GM11168 (cell line): ENCODE data around the gene GPR32.
"Not testable (repeated sequence)": the region's sequence is repeated elsewhere in the genome, so short reads cannot be mapped to it uniquely, and the experiment has no call there.

Experiments used
- in situ Hi-C: fragments of 300-500 bp; cut with MboI; formaldehyde crosslinking; loops from one replicate; pipeline ENCODE4 v1.12.0; 2022; ENCODE audit warnings: low sequenced_read_pairs; ENCODE audit not compliant: unreplicated experiment

Gene GPR32

DNA sequence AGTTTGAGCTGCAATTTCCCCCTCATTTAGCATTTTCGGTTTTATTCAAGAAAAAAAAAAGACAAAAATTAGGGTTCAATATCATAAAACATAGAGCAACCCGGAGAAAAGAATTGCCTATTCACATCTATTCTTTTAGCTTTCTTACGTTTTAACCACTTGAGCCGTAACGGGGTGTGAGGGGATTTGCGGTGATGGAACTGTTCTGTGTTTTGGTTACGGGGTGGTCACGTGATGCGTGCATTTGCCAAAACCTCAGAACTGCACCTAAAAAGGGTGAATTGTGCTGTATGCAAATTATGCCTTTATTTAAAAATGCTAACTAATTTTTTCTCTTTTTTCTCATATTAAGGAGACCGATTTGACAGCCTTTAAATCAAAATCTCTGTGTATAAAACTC, 25.0 kb upstream of the GPR32 start:
- in situ Hi-C loops: no loop called here

- in situ Hi-C loops: not testable (repeated sequence)
Observed at GRCh38 chr19:50747141-50747540, 23.1 kb upstream of the GPR32 start.

DNA sequence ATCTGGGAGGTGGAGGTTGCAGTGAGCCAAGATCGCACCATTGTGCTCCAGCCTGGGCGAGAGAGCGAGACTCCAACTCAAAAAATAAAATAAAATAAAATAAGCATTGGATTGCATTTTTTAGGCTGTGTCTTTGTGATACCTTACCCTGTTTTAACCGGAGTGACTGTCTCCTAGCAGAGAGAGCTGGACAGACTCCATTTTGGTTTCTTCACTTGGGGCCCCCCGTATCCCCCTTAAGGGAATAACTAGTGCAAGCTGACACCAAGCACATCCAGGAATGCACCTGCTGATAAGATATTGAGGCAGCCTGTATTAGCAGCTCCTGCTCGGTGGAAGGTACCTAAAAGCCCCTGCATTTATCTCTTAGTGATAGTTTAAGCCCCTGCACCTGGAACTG, 20.8 kb upstream of the GPR32 start:
- in situ Hi-C loops: no loop called here

- in situ Hi-C loops: no loop called here
Observed at GRCh38 chr19:50750010-50750409, 20.3 kb upstream of the GPR32 start.

DNA sequence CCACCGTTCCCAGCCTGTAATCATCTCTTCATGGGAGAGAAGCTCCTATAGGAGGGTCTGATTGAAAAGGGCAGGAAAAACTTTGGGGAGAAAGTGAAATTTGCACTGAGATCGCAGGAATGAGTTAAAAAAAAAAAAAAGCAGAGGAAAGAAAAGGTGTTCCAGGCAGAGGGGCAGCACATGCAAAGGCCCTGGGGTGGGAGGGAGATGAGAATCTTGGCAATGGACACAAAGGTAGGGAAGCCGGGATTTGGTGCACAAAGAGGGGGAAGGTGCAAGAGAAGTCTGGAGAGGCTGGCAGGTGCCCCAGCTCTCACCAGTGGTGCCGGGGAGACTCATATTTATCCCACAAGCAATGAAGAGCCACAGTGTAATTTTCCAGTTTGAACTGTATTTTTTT, 16.4 kb upstream of the GPR32 start:
- in situ Hi-C loops: no loop called here

GRCh38 chr19:50756244-50756643, 14.0 kb upstream of the GPR32 start:
- in situ Hi-C loops: not testable (repeated sequence)

DNA sequence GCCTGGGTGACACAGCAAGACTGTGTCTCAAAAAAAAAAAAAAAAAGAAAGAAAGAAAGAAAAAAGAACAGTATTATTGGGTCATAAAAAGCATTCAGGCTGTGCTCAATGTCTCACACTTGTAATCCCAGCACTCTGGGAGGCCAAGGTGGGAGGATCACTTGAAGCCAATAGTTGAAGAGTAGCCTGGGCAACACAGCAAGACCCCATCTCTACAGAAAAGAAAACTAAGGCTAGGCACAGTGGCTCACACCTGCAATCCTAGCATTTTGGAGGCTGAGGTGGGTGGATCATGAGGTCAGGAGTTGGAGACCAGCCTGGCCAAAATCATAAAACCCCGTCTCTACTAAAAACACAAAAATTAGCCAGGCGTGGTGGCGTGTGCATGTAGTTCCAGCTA, 12.6 kb upstream of the GPR32 start:
- in situ Hi-C loops: not testable (repeated sequence)

- in situ Hi-C loops: not testable (repeated sequence)
Observed at GRCh38 chr19:50759076-50759475, 11.2 kb upstream of the GPR32 start.

GRCh38 chr19:50759886-50760285, 10.4 kb upstream of the GPR32 start:
- in situ Hi-C loops: no loop called here

DNA sequence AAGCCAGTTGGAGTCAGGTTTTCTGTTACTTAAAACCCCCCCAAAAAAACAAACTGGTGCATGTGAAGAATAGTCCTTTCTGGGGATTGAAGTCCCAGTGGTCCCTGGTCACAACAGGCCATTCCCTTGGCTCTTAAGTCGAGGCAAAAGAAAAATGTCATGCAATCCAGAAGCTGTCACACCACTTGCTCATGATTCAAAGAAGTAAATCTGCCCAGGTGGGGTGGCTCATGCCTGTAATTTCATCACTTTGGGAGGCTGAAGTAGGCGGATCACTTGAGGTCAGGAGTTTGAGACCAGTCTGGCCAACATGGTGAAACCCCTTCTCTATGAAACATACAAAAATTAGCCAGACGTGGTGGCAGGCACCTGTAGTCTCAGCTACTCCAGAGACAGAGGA, 8.8 kb upstream of the GPR32 start:
- in situ Hi-C loops: not testable (repeated sequence)

DNA sequence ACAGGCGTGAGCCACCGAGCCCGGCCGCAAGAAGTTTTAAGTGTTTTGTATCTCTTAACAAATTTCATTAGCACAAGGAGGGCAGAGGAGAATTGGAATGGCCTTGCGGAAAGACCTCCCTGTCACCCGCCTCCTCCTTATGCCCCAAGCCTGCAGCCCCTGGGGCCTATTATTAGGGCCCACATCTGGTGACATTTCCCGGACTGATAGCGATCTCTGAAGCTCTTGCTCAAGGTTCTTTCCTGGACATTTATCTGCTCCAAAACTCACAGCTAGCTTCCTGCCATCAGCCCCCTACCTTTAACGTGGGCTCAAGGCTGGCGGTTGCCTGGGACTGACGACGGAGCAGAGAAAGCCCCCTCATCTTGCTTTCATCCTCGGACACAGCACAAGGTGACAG, 6.7 kb upstream of the GPR32 start:
- in situ Hi-C loops: not testable (repeated sequence)

- in situ Hi-C loops: no loop called here
Observed at GRCh38 chr19:50764409-50764808, 5.9 kb upstream of the GPR32 start.

GRCh38 chr19:50766746-50767145, 3.5 kb upstream of the GPR32 start:
- in situ Hi-C loops: not testable (repeated sequence)

- in situ Hi-C loops: not testable (repeated sequence)
Observed at GRCh38 chr19:50767263-50767662, 3.0 kb upstream of the GPR32 start.

- in situ Hi-C loops: no loop called here
Observed at GRCh38 chr19:50768277-50768676, 2.0 kb upstream of the GPR32 start.

DNA sequence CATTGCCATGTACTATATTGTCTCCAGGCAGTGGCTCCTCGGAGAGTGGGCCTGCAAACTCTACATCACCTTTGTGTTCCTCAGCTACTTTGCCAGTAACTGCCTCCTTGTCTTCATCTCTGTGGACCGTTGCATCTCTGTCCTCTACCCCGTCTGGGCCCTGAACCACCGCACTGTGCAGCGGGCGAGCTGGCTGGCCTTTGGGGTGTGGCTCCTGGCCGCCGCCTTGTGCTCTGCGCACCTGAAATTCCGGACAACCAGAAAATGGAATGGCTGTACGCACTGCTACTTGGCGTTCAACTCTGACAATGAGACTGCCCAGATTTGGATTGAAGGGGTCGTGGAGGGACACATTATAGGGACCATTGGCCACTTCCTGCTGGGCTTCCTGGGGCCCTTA, 624 bp downstream of the GPR32 start:
- in situ Hi-C loops: no loop called here

DNA sequence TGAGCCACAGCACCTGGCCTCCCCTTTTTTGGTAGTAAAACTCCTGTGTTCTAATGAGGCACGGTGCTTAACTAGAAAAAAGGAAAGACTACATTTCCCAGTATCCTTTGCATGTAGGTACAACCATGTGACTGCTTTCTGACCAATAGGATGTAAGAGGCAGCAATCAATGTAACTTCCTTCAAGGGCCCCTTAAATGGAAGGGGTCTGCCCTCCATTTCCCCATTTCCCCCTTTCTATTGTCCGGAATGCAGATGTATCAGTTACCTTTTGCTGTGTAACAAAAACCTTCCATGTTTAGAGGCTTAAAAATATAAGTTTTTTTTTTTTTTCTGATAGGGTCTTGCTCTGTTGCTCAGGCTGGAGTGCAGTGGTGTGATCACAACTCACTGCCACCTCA, 2.2 kb downstream of the GPR32 start:
- in situ Hi-C loops: no loop called here

DNA sequence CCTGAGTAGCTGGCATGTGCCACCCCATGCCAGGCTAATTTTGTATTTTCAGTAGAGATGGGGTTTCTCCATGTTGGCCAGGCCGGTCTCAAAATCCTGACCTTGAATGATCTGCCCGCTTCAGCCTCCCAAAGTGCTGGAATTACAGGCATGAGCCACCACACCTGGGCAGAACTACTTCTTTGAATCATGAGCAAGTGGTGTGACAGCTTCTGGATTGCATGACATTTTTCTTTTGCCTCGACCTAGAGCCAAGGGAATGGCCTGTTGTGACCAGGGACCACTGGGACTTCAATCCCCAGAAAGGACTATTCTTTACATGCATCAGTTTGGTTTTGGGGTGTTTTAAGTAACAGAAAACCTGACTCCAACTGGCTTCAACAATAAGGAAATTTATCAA, 2.6 kb downstream of the GPR32 start:
- in situ Hi-C loops: not testable (repeated sequence)

GRCh38 chr19:50773454-50773853, 3.2 kb downstream of the GPR32 start:
- in situ Hi-C loops: not testable (repeated sequence)

GRCh38 chr19:50776131-50776530, 5.9 kb downstream of the GPR32 start:
- in situ Hi-C loops: loop anchor here (25.0 kb wide), 1 partner anchor 414 kb away; the partner anchor contains the start of gene NAPSA

GRCh38 chr19:50777261-50777660, 7.0 kb downstream of the GPR32 start:
- in situ Hi-C loops: loop anchor here (25.0 kb wide), 1 partner anchor 415 kb away; the partner anchor contains the start of gene NAPSA

DNA sequence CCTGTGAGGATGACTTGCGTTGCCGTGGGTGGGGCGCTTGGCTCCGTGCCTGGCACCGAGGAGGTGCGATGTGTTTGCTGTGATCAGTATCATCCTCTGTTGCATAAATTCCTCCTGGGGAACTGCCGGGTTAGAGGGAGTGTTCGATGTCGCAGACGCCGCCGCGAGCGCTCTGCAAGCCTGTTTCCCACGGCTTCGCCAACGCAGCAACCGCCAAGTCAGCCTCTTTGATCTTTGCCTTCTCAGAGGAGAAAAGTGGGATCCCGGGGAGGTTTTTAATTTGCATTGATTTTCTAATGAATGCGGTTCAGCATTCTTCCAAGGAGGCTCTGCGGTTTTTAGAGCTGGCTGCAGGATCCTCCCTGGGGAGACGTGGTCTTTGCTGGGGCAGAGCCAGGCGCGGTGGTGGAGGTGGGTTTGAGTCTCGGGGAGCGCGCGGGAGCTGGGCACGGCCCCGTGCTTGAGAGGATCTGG, 7.6 kb downstream of the GPR32 start:
- in situ Hi-C loops: loop anchor here (25.0 kb wide), 1 partner anchor 416 kb away; the partner anchor contains the start of gene NAPSA
